ENCODE results near the gene CBFB. TPM values are rescaled to one million over a fixed set of nuclear protein-coding genes. Genes with fewer than 3 reads are reported as not detected.

Gene CBFB
- total and polyA plus RNA-seq, 2 experiments from 2014 or later, result 47.4 to 59.0 TPM

DNA sequence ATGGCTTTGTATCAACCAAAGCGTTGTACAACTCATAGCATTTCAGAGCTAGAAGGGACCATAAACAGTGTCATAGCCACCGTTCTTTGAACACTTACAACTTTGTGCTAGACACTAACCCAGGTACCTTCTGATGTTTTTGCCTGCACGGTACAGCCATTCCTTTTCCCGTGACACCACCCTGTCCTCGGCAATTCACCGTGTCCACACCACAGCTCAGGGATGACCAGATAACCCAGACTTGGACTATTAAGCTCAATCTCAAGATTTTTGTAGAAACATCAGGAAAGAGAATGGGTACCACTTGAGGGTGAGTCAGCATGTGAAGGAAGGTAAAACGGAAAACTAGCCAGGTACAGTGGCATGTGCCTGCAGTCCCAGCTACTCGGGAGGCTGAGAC is 9.8 kb upstream of the CBFB start:
- Histone ChIP-seq H3K27me3 (no peaks in the 10 kb centered on the region), H4K20me1 (ENCODE audit: insufficient read depth, poor library complexity, severe bottlenecking) (no peaks in the 10 kb centered on the region), H3K4me1 (ENCODE audit: insufficient read depth) (peaks cover 11% of the 10 kb centered on the region), H2AFZ (no peak overlapping the region), H3K36me3 (replicated peaks; ENCODE audit: insufficient read depth, low read depth) (no peaks in the 10 kb centered on the region), H3K9me3 (ENCODE audit: low read depth) (no peaks in the 10 kb centered on the region), H3K27ac (no peak overlapping the region), H3K9me2 (replicated peaks; ENCODE audit: insufficient read depth) (no peaks in the 10 kb centered on the region), H3K4me3 (no peak overlapping the region), H3K4me2 (no peak overlapping the region), H3K79me2 (no peaks in the 10 kb centered on the region)
- WGBS (ENCODE audit: low lambda C conversion rate, missing lambda C conversion rate), result 91% methylated on average over 8 of the region's 8 CpGs
- TF ChIP-seq EZH2phosphoT487 (IDR thresholded peaks at IDR 0.05; ENCODE audit: low read depth, severe bottlenecking, unreplicated experiment), result no peak
- TF ChIP-seq EZH2 (IDR thresholded peaks at IDR 0.05; ENCODE audit: borderline replicate concordance), result no peak
- TF ChIP-seq, protein P1, sequence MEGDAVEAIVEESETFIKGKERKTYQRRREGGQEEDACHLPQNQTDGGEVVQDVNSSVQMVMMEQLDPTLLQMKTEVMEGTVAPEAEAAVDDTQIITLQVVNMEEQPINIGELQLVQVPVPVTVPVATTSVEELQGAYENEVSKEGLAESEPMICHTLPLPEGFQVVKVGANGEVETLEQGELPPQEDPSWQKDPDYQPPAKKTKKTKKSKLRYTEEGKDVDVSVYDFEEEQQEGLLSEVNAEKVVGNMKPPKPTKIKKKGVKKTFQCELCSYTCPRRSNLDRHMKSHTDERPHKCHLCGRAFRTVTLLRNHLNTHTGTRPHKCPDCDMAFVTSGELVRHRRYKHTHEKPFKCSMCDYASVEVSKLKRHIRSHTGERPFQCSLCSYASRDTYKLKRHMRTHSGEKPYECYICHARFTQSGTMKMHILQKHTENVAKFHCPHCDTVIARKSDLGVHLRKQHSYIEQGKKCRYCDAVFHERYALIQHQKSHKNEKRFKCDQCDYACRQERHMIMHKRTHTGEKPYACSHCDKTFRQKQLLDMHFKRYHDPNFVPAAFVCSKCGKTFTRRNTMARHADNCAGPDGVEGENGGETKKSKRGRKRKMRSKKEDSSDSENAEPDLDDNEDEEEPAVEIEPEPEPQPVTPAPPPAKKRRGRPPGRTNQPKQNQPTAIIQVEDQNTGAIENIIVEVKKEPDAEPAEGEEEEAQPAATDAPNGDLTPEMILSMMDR (IDR thresholded peaks at IDR 0.05; ENCODE audit: poor library complexity), result no peak
- DNase-seq (ENCODE audit: low spot score), result no peak

DNA sequence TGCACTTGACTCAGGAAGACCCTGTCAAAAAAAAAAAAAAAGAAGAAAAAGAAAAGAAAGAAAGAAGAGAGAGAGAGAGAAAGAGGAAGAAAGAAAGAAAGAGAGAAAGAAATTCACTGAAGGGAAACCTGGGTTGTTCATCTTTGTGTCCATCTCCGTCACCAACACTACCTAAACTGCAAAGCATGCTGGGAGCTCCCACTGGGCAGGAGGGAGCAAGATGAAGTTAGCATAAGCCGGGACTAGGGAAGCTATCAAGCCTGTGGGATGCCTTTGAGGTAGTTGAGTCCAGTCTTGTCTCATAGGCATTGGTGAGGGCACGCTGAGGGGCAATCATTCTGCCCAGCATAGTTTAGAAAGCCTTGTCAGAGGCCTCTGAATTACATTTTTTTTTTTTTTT is 7.6 kb upstream of the CBFB start:
- Histone ChIP-seq H3K9me2 (replicated peaks; ENCODE audit: insufficient read depth) (no peaks in the 10 kb centered on the region), H2AFZ (no peak overlapping the region), H3K4me3 (no peak overlapping the region), H3K4me1 (ENCODE audit: insufficient read depth) (peaks cover 17% of the 10 kb centered on the region), H3K27ac (no peak overlapping the region), H3K9me3 (ENCODE audit: low read depth) (no peaks in the 10 kb centered on the region), H3K79me2 (no peaks in the 10 kb centered on the region), H3K36me3 (replicated peaks; ENCODE audit: insufficient read depth, low read depth) (no peaks in the 10 kb centered on the region), H4K20me1 (ENCODE audit: insufficient read depth, poor library complexity, severe bottlenecking) (no peaks in the 10 kb centered on the region), H3K27me3 (no peaks in the 10 kb centered on the region), H3K4me2 (no peak overlapping the region)
- TF ChIP-seq EZH2 (IDR thresholded peaks at IDR 0.05; ENCODE audit: borderline replicate concordance) (no peak), EZH2phosphoT487 (IDR thresholded peaks at IDR 0.05; ENCODE audit: low read depth, severe bottlenecking, unreplicated experiment) (no peak)
- TF ChIP-seq, protein P1 (IDR thresholded peaks at IDR 0.05; ENCODE audit: poor library complexity), result no peak
- no peak for DNase-seq (ENCODE audit: low spot score)
- 89% methylated on average over 3 of the region's 3 CpGs for WGBS (ENCODE audit: low lambda C conversion rate, missing lambda C conversion rate)

DNA sequence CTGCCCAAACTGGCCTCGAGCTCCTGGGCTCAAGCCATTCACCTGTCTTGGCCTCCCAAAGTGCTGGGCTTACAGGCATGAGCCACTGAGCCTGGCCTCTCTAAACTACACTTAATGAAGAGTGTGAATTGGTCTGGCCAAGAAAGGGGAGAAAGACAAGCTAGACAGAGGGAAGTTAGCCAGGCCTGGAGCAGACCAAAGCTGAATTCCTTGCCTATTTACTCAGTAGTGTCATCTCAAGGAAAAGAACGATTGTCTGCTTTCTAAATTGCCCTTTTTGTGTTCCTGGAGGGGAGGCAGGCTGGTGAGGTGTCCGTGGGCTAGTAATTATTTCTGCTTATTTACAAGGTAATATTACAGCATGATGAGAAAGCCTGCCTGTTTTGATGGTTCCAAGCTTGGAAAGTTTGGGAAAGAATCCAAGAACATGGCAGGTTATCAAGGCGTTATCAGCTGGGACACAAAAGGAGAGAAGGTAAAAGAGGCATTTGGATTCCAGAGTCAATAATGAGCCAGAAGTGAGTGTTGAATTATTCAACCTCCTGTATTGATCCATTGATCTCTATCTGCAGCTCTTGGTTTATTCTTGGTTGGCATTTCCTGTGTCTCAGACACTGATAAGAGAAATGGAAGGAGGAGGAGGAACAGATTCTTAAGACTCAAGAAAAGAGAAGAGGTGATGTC is 6.3 kb upstream of the CBFB start:
- Histone ChIP-seq H3K36me3 (replicated peaks; ENCODE audit: insufficient read depth, low read depth) (no peaks in the 10 kb centered on the region), H4K20me1 (ENCODE audit: insufficient read depth, poor library complexity, severe bottlenecking) (no peaks in the 10 kb centered on the region), H2AFZ (no peak overlapping the region), H3K9me3 (ENCODE audit: low read depth) (no peaks in the 10 kb centered on the region), H3K27me3 (no peaks in the 10 kb centered on the region), H3K9me2 (replicated peaks; ENCODE audit: insufficient read depth) (no peaks in the 10 kb centered on the region), H3K79me2 (no peaks in the 10 kb centered on the region), H3K4me3 (no peak overlapping the region), H3K4me1 (ENCODE audit: insufficient read depth) (peaks cover 17% of the 10 kb centered on the region), H3K27ac (no peak overlapping the region), H3K4me2 (no peak overlapping the region)
- no peak for TF ChIP-seq EZH2 (IDR thresholded peaks at IDR 0.05; ENCODE audit: borderline replicate concordance)
- TF ChIP-seq EZH2phosphoT487 (IDR thresholded peaks at IDR 0.05; ENCODE audit: low read depth, severe bottlenecking, unreplicated experiment), result no peak
- TF ChIP-seq, protein P1 (IDR thresholded peaks at IDR 0.05; ENCODE audit: poor library complexity), result no peak
- 48% methylated on average over 4 of the region's 4 CpGs for WGBS (ENCODE audit: low lambda C conversion rate, missing lambda C conversion rate)
- DNase-seq (ENCODE audit: low spot score), result no peak

Measured in hepatocyte (in vitro differentiated cells).